ENCODE data around the gene NCAPG2.
A peak's percentile ranks its signal among the peaks of the same experiment; 100 is the strongest.

NCAPG2 gene

GRCh38 chr7:158620839-158621441 is 83.7 kb downstream of the NCAPG2 start:
- no peaks in the 10 kb centered on the region for H3K9me3 ChIP-seq (ENCODE audit: control insufficient read depth, insufficient read depth, low read length)
- no peak overlapping the region for H3K27ac ChIP-seq (ENCODE audit: low read depth, low read length)
- H3K36me3 ChIP-seq (ENCODE audit: control insufficient read depth, insufficient read depth, low read length): peaks cover 20% of the 10 kb centered on the region
- peaks cover 27% of the 10 kb centered on the region for H3K4me1 ChIP-seq (ENCODE audit: control insufficient read depth, insufficient read depth, low read length)
- H3K4me3 ChIP-seq (ENCODE audit: low read depth, low read length): no peak overlapping the region
- H3K27me3 ChIP-seq (ENCODE audit: control insufficient read depth, insufficient read depth, low read length): no peaks in the 10 kb centered on the region
- H3K9ac ChIP-seq (ENCODE audit: low read depth, low read length): no peak overlapping the region

DNA sequence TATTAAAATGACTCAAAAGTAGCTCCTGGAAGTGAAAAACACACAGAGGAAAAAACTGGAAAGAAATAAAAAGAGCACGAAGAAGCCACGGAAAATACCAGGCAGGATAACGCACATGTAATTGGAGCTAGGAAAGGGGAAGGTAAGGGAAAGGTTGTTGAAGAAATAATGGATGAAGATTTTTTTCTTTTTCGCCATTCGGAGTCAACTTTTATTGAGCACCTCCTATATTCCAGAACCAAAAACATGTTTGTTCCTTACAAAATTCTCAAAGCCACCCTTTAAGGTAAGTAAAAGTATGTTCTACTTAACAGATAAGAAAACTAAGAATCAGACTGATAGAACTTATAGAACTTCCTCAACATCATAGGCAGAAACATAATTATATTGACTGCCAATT is 84.2 kb downstream of the NCAPG2 start:
- Histone ChIP-seq H3K4me3 (ENCODE audit: low read depth, low read length) (no peak overlapping the region), H3K36me3 (ENCODE audit: control insufficient read depth, insufficient read depth, low read length) (peaks cover 15% of the 10 kb centered on the region), H3K27me3 (ENCODE audit: control insufficient read depth, insufficient read depth, low read length) (no peaks in the 10 kb centered on the region), H3K9ac (ENCODE audit: low read depth, low read length) (no peak overlapping the region), H3K9me3 (ENCODE audit: control insufficient read depth, insufficient read depth, low read length) (no peaks in the 10 kb centered on the region), H3K4me1 (ENCODE audit: control insufficient read depth, insufficient read depth, low read length) (peaks cover 29% of the 10 kb centered on the region), H3K27ac (ENCODE audit: low read depth, low read length) (no peak overlapping the region)

- Histone ChIP-seq H3K27me3 (ENCODE audit: control insufficient read depth, insufficient read depth, low read length) (no peaks in the 10 kb centered on the region), H3K4me3 (ENCODE audit: low read depth, low read length) (no peak overlapping the region), H3K36me3 (ENCODE audit: control insufficient read depth, insufficient read depth, low read length) (peaks cover 20% of the 10 kb centered on the region), H3K27ac (ENCODE audit: low read depth, low read length) (peak overlapping the region; percentile 77), H3K4me1 (ENCODE audit: control insufficient read depth, insufficient read depth, low read length) (peaks cover 29% of the 10 kb centered on the region), H3K9me3 (ENCODE audit: control insufficient read depth, insufficient read depth, low read length) (no peaks in the 10 kb centered on the region), H3K9ac (ENCODE audit: low read depth, low read length) (no peak overlapping the region)
These were observed 85.9 kb downstream of the NCAPG2 start for GRCh38 chr7:158618745-158619140.

DNA sequence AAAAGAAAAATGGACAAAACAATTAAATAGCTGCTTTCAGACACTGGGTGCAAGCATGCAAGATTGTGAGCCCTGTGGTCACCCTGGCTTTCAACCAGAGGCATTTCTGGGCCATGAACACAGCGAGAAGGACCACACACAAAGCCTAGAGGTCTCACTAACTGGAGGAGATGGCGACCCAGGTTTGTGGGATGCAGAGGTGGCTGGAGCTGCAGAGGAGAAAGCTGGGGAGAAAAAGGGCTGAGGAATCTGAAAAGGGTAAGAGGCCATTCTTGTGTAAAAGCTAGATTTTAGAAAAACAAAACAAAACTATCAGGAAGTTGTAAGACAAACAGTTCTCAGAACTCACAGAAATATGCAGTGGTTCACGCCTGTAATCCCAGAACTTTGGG is 86.9 kb downstream of the NCAPG2 start:
- H3K4me1 ChIP-seq (ENCODE audit: control insufficient read depth, insufficient read depth, low read length): peaks cover 29% of the 10 kb centered on the region
- H3K4me3 ChIP-seq (ENCODE audit: low read depth, low read length): no peak overlapping the region
- H3K27me3 ChIP-seq (ENCODE audit: control insufficient read depth, insufficient read depth, low read length): no peaks in the 10 kb centered on the region
- H3K27ac ChIP-seq (ENCODE audit: low read depth, low read length): peak overlapping the region; percentile 77
- no peak overlapping the region for H3K9ac ChIP-seq (ENCODE audit: low read depth, low read length)
- H3K9me3 ChIP-seq (ENCODE audit: control insufficient read depth, insufficient read depth, low read length): no peaks in the 10 kb centered on the region
- peaks cover 18% of the 10 kb centered on the region for H3K36me3 ChIP-seq (ENCODE audit: control insufficient read depth, insufficient read depth, low read length)

GRCh38 chr7:158616050-158616449 is 88.6 kb downstream of the NCAPG2 start:
- H3K27ac ChIP-seq (ENCODE audit: low read depth, low read length): no peak overlapping the region
- no peak overlapping the region for H3K9ac ChIP-seq (ENCODE audit: low read depth, low read length)
- no peak overlapping the region for H3K4me3 ChIP-seq (ENCODE audit: low read depth, low read length)
- H3K9me3 ChIP-seq (ENCODE audit: control insufficient read depth, insufficient read depth, low read length): no peaks in the 10 kb centered on the region
- no peaks in the 10 kb centered on the region for H3K27me3 ChIP-seq (ENCODE audit: control insufficient read depth, insufficient read depth, low read length)
- H3K36me3 ChIP-seq (ENCODE audit: control insufficient read depth, insufficient read depth, low read length): peaks cover 19% of the 10 kb centered on the region
- peaks cover 29% of the 10 kb centered on the region for H3K4me1 ChIP-seq (ENCODE audit: control insufficient read depth, insufficient read depth, low read length)

- H3K9me3 ChIP-seq (ENCODE audit: control insufficient read depth, insufficient read depth, low read length): no peaks in the 10 kb centered on the region
- no peak overlapping the region for H3K27ac ChIP-seq (ENCODE audit: low read depth, low read length)
- peaks cover 25% of the 10 kb centered on the region for H3K36me3 ChIP-seq (ENCODE audit: control insufficient read depth, insufficient read depth, low read length)
- no peaks in the 10 kb centered on the region for H3K27me3 ChIP-seq (ENCODE audit: control insufficient read depth, insufficient read depth, low read length)
- no peak overlapping the region for H3K4me3 ChIP-seq (ENCODE audit: low read depth, low read length)
- no peak overlapping the region for H3K9ac ChIP-seq (ENCODE audit: low read depth, low read length)
- H3K4me1 ChIP-seq (ENCODE audit: control insufficient read depth, insufficient read depth, low read length): peaks cover 29% of the 10 kb centered on the region
These were observed 89.9 kb downstream of the NCAPG2 start for GRCh38 chr7:158614700-158615099.

GRCh38 chr7:158613481-158613880 is 91.1 kb downstream of the NCAPG2 start:
- Histone ChIP-seq H3K27ac (ENCODE audit: low read depth, low read length) (no peak overlapping the region), H3K9me3 (ENCODE audit: control insufficient read depth, insufficient read depth, low read length) (no peaks in the 10 kb centered on the region), H3K36me3 (ENCODE audit: control insufficient read depth, insufficient read depth, low read length) (peaks cover 29% of the 10 kb centered on the region), H3K27me3 (ENCODE audit: control insufficient read depth, insufficient read depth, low read length) (no peaks in the 10 kb centered on the region), H3K4me3 (ENCODE audit: low read depth, low read length) (no peak overlapping the region), H3K9ac (ENCODE audit: low read depth, low read length) (no peak overlapping the region), H3K4me1 (ENCODE audit: control insufficient read depth, insufficient read depth, low read length) (peaks cover 26% of the 10 kb centered on the region)

DNA sequence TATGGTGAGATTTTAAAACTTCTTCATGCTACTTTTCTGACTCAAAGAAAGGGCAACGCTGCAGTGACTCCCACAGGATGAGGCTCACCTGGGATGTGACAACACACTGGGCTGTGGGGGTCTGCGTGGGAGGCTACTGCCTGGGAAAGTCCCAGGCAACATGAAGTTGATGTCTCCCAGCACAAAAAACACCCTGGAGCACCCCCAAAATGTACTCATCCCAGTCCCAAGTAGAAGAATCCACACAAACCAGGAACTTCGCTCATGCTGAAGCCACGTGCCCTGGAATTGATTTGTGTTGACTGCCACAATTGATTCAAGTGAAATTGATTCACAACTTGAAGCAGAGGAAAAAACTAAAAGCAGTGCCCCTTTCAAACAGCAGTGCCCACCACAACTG is 92.1 kb downstream of the NCAPG2 start:
- H3K36me3 ChIP-seq (ENCODE audit: control insufficient read depth, insufficient read depth, low read length): peaks cover 38% of the 10 kb centered on the region
- no peak overlapping the region for H3K27ac ChIP-seq (ENCODE audit: low read depth, low read length)
- H3K4me3 ChIP-seq (ENCODE audit: low read depth, low read length): no peak overlapping the region
- H3K9ac ChIP-seq (ENCODE audit: low read depth, low read length): no peak overlapping the region
- H3K27me3 ChIP-seq (ENCODE audit: control insufficient read depth, insufficient read depth, low read length): no peaks in the 10 kb centered on the region
- H3K4me1 ChIP-seq (ENCODE audit: control insufficient read depth, insufficient read depth, low read length): peaks cover 18% of the 10 kb centered on the region
- H3K9me3 ChIP-seq (ENCODE audit: control insufficient read depth, insufficient read depth, low read length): no peaks in the 10 kb centered on the region

- Histone ChIP-seq H3K9me3 (ENCODE audit: control insufficient read depth, insufficient read depth, low read length) (no peaks in the 10 kb centered on the region), H3K27me3 (ENCODE audit: control insufficient read depth, insufficient read depth, low read length) (no peaks in the 10 kb centered on the region), H3K27ac (ENCODE audit: low read depth, low read length) (no peak overlapping the region), H3K9ac (ENCODE audit: low read depth, low read length) (no peak overlapping the region), H3K36me3 (ENCODE audit: control insufficient read depth, insufficient read depth, low read length) (peaks cover 48% of the 10 kb centered on the region), H3K4me1 (ENCODE audit: control insufficient read depth, insufficient read depth, low read length) (peaks cover 8% of the 10 kb centered on the region), H3K4me3 (ENCODE audit: low read depth, low read length) (no peak overlapping the region)
These were observed 93.1 kb downstream of the NCAPG2 start for GRCh38 chr7:158611541-158611940.

DNA sequence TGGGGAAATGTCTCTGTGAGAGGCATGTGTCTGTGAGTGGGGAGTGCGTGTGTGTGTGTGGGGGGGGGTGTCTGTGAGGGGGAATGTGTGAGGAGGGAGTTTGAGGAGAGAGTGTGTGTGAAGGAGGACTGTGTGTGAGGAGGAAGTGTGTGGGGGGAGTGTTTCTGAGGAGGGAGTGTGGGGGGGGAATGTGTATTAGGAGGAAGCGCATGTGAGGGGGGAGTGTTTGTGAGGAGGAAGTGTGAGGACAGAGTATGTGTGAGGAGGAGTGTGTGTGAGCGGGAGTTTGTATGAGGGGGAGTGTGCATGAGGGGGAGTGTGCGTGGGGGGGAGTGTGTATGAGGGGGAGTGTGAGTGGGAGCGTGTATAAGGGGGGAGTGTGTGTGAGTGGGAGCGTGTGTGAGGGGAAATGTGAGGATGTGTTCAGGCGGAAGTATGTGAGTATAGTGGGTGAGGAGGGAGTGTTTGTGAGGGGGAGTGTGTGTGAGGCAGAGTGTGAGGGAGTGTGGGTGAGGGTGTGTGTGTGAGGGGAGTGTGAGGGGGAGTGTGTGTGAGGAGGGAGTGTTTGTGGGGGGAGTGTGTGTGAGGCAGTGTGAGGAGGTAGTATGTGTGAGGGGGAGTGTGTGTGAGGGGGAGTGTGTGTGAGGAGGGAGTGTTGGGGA is 95.2 kb downstream of the NCAPG2 start:
- H3K27me3 ChIP-seq (ENCODE audit: control insufficient read depth, insufficient read depth, low read length): no peaks in the 10 kb centered on the region
- no peak overlapping the region for H3K4me3 ChIP-seq (ENCODE audit: low read depth, low read length)
- H3K27ac ChIP-seq (ENCODE audit: low read depth, low read length): no peak overlapping the region
- H3K9me3 ChIP-seq (ENCODE audit: control insufficient read depth, insufficient read depth, low read length): no peaks in the 10 kb centered on the region
- H3K9ac ChIP-seq (ENCODE audit: low read depth, low read length): no peak overlapping the region
- H3K36me3 ChIP-seq (ENCODE audit: control insufficient read depth, insufficient read depth, low read length): peaks cover 51% of the 10 kb centered on the region
- no peaks in the 10 kb centered on the region for H3K4me1 ChIP-seq (ENCODE audit: control insufficient read depth, insufficient read depth, low read length)

GRCh38 chr7:158607563-158607962 is 97.0 kb downstream of the NCAPG2 start:
- no peaks in the 10 kb centered on the region for H3K27me3 ChIP-seq (ENCODE audit: control insufficient read depth, insufficient read depth, low read length)
- no peak overlapping the region for H3K27ac ChIP-seq (ENCODE audit: low read depth, low read length)
- no peaks in the 10 kb centered on the region for H3K4me1 ChIP-seq (ENCODE audit: control insufficient read depth, insufficient read depth, low read length)
- no peak overlapping the region for H3K9ac ChIP-seq (ENCODE audit: low read depth, low read length)
- peaks cover 46% of the 10 kb centered on the region for H3K36me3 ChIP-seq (ENCODE audit: control insufficient read depth, insufficient read depth, low read length)
- H3K4me3 ChIP-seq (ENCODE audit: low read depth, low read length): no peak overlapping the region
- no peaks in the 10 kb centered on the region for H3K9me3 ChIP-seq (ENCODE audit: control insufficient read depth, insufficient read depth, low read length)

Measured in HUES48 (cell line).